Suppressor macrophage treated with lipopolysaccharide for 4 hours (primary cell): ENCODE measurements around the gene ZNF337.
"Not testable (repeated sequence)": the region's sequence is repeated elsewhere in the genome, so short reads cannot be mapped to it uniquely, and the experiment has no call there.

Experiments
- DNase-seq: peaks from one replicate; pipeline ENCODE4 v3.0.0-alpha.2; 2020

ZNF337 gene

DNA sequence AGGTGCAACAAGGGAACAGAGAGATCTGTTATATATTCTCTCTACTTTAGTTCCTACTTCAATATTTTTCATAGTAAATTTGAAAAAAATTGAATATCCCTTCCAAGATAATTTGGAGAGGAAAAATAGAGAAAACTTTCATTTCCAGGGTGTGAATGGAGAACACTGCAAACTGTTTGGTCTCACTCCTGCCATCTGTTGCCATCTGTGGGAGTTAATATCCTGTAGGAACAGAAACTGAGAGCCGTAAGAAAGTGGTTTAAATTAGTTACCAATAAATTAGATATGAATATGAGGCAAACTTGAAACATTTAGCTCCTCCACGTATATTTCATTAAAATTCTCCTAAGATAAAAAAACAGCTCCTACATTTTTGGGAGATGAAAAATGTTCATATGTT, 4.2 kb downstream of the ZNF337 start:
- DNase-seq = no peak

GRCh38 chr20:25690427-25690826, 6.2 kb downstream of the ZNF337 start:
- no peak for DNase-seq

DNA sequence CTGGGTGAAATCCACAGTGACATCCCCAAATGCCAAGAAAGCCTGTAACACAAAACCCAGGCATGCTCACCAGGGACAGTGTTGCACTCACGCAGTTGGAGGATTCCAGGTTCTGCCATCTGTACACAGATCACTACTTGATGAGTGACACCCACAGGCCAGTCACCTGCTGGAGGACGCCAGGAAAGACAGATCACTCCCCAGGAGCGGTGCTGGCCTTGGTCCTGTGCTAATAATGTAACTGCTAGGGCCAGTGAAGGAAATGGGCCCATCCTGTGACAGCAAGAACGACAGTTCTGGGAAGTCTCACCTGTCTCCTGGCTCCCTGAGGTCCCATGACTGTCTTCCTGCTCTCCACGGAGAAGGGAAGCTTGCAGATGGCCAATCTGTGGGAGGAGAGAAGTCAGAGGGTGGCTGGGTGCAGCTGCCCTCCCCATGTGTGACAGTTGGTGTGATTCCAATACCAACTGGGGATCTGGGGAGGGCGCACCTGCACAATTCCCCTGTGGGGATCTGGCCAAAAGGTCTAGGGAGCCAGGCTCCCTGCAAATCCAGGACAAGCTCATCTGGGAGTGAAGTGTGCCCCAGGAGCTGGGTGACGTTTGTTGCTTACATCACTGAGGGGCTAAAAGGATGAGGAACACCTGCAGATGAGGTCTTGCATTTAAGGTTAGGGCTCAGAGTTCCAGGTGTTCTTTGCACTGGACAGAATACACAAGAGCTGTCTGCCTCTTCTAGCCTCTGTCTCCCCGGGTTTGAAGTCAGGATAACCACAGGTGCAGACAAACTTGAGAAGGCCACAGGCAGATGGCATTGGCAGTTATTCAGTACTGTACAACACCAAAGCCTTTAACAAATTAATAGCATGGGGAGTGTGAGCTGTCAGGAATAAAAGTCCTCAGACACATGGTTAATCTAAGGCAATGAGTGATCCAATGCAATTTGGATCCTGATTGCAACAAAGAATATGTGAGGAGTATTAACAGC, 10.3 kb downstream of the ZNF337 start:
- no peak for DNase-seq

GRCh38 chr20:25685276-25686080, 11.2 kb downstream of the ZNF337 start:
- DNase-seq = no peak

GRCh38 chr20:25683826-25684225, 12.8 kb downstream of the ZNF337 start:
- DNase-seq = not testable (repeated sequence)

- no peak for DNase-seq
These were observed 13.6 kb downstream of the ZNF337 start for GRCh38 chr20:25683050-25683449.

DNA sequence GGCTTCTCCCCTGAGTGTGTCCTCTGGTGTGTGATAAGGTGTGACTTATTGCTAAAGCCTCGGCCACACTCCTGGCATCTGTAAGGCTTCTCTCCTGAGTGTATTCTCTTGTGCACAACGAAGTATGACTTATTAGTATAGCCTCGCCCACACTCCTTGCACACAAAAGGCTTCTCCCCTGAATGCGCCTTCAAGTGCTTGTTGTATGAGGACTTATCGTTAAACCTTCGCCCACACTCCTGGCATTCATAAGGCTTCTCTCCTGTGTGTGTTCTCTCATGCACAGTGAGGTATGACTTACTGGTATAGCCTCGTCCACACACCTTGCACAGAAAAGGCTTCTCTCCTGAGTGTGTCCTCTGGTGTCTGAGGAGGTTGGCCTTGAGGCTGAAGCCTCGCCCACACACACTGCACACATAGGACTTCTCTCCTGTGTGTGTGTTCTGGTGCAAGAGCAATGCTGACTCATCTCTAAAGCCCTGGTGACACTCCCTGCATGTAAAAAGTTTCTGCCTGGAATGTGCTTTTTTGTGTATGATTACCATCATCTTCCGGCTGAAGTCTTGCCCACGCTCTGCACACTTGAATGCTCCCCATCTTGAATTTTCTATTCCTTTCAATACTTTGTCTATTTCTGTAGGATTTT, 20.4 kb downstream of the ZNF337 start:
- no peak for DNase-seq

DNA sequence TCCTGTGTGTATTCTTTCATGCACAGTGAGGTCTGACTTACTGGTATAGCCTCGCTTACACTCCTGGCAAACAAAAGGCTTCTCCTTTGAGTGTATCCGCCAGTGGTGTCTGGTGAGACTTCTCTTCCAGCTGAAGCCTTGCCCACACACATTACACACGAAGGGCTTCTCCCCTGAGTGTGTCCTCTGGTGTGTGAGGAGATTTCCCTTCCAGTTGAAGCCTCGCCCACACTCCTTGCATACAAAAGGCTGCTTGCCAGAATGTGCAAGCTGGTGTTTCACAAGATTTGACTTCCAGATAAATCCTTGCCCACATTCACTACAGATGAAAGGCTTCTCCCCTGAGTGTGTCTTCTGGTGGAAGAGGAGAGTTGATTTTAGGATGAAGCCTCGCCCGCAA, 21.5 kb downstream of the ZNF337 start:
- DNase-seq = no peak

DNA sequence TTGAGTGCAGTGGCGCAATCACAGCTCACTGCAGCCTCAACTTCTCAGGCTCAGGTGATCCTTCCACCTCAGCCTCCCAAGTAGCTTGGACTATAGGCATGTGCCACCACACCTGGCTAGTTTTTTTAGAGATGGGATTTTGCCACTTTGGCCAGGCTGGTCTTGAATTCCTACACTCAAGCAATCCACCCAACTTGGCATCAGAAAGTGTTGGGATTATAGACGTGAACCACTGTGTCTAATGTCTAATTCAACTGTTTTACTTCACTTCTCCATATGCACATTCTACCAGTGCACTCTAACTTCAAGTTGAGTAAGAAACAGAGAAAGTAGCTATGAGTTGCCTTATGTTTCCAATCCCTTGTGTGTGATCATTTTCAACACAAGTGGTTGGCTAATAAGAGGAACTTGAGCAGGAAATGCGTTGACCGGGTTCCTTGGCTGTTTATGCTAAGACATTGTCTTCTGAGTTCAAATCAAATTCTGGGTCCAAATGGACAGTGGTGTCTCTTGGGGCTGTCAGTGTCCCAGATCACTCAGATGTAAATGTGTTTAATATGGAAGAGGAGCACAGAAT, 23.9 kb downstream of the ZNF337 start:
- peak; percentile 33 for DNase-seq

DNA sequence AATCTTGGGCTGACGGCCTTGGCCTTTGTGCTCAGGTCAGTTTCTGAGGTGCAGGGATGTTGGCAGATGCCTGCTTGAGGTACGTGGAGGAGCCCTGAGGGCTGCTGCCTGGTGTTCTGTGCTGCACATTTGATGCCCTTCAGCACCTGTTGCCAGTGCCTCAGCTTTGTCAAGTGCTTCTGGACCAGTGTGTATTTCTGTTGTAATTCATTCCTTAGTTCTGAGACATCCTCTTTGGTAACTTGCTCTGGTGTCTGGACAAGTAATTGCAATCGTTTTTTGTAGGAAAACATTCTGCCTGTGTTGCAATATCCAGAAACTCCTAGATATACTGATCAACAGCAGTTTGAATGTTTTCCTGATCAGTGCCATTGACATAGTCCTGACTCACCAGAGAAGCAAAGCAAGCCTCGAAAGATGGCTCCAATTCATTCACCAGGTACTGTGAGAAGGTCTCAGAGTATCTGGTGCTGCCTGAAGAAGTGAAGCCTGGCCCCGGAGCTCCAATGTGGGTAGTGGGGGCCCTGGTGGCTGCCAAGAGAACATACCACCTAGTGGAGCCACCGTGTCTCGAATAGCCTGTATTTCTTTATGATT, 26.7 kb downstream of the ZNF337 start:
- no peak for DNase-seq

DNA sequence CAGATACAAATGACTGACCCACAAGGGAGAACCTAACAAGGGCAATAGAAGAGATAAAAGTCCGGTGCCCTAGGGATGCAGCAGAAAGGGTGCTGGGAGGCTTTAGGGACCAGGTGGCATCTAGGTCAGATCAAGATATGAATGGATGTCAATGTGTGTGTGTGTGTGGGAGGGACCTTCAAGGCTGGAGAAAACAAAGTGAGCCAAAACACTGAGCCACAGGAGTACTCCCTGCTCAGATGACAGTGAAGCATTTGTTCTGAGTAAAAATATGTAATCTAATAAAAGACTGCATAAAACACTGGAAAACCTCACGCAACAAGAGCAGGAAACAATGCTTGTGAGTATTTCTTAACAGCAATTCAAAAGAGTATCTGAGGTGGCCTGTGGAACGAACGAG, 28.2 kb downstream of the ZNF337 start:
- DNase-seq = no peak

GRCh38 chr20:25659999-25660398, 36.7 kb downstream of the ZNF337 start:
- DNase-seq = peak; percentile 5

DNA sequence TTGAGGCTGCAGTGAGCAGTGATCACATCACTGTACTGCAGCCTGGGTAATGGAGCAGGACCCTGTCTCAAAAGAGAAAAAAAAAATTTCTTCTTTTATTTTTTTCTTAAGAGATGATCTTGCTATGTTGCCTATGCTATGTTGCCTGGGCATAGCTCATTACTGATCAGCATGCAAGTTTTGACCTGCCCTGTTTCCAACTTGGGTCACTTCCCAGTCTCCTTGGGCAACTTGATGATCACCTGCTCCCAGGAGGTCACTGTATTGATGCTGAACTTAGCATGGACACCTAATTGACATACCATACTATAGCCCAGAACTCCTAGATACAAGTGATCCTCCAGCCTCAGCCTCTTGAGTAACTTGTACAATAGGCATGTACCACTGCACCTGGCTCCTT, 42.2 kb downstream of the ZNF337 start:
- DNase-seq = no peak

DNA sequence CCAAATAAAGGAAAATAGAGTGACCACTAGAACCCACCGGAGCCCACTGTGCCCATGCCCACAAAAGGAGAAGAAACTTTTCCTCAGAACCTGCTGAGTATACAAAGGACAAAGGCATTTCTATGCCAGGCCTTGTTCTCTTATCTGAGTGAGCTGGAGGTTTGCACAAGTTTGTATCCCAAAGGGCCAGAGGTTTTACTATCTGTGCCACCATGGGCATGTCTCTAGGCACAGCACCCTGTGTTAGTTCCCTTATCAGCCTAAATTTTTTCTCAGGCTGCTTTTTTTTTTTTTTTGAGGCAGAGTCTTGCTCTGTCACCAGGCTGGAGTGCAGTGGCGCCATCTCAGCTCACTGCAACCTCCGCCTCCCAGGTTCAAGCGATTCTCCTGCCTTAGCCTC, 43.8 kb downstream of the ZNF337 start:
- not testable (repeated sequence) for DNase-seq

DNA sequence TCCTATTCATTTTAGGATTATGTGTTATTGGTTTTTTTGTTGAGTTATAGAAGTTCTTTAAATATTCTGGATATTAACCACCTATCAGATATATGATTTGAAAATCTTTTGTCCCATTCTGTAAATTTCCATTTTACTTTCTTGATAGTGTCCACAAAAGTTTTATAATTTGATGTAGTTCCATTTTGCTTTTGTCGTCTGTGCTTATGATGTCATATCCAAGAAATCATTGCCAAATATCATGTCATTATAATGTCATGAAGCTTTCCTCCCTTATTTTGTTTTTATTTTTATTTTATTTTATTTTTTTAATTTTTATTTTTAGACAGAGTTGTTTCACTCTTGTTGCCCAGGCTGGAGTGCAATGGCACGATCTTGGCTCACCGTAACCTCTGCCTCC, 51.8 kb downstream of the ZNF337 start:
- DNase-seq = no peak

GRCh38 chr20:25643716-25644115, 52.9 kb downstream of the ZNF337 start:
- no peak for DNase-seq

GRCh38 chr20:25637247-25637646, 59.4 kb downstream of the ZNF337 start:
- DNase-seq = no peak

DNA sequence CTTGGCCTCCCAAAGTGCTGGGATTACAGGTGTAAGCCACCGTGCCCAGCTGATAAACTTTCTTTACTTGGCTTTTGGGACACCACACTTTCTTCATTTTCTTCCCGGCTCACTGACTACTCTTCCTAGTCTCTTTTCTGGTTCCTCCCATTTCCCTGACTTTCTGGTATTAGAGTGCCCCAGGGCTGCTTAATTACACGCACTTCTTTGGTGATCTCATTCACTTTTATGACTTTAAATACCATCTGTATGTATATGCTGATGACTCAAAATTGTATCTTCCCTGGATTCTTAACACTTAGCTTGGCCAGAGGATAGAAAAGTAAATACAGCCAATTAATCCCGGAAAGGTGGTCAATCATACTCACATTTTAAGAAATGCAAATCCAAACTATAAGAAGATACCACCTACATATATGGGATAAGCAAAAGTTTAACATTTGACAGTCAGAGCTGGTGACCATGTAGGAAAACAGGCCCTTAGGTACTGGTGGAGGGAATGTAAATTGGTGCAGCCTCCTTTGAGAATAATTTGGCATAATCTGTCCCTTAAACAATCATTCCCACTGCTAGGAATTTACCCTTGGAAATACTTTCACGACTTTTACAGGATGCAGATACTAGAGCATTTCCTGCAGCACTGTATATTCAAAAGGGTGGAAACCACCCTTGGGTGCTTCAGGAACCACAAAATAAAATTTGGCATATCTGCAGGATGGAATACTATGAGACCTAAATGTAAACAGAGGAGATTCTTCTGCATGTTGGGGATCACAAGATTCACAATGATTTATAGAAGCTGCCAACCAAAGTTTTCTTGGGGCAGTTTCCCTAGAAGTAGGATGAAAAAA, 63.5 kb downstream of the ZNF337 start:
- no peak for DNase-seq

DNA sequence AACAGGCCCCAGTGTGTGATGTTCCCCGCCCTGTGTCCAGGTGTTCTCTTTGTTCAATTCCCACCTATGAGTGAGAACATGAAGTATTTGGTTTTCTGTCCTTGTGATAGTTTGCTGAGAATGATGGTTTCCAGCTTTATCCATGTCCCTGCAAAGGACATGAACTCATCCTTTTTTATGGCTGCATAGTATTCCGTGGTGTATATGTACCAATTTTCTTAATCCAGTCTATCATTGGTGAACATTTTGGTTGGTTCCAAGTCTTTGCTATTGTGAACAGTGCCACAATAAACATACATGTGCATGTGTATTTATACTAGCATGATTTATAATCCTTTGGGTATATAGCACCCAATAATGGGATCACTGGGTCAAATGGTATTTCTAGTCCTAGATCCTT, 66.0 kb downstream of the ZNF337 start:
- not testable (repeated sequence) for DNase-seq

DNA sequence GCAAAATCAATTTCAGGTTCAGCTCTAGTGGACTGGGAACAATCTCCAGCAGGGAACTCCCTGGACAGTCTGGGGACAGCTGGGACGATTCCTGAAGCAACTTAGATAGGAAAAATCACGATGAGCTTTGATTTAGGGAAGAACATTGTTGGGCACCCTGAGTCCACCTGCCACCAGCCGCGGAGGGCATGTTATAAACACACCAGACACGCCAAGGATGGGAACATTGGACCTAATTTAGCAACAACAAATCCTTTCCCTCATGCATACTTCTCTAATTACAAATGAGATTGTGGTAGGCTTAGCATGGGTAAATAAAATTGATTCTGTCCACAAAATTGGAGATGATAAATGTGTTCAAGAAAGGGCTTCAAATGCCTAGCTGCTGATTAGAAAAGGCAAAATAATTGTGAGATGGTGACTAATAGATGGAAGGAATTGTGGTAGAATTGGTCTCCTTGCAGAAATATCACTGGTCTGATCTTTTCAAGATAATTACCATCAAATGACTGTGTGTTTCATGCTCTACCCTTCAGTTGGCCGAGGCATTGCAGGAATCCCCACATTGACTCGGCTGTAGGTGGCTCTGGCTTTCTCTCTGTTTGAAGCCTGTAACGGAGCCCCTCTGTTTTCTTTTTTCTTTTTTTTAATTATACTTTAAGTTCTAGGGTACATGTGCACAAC, 66.7 kb downstream of the ZNF337 start:
- no peak for DNase-seq

DNA sequence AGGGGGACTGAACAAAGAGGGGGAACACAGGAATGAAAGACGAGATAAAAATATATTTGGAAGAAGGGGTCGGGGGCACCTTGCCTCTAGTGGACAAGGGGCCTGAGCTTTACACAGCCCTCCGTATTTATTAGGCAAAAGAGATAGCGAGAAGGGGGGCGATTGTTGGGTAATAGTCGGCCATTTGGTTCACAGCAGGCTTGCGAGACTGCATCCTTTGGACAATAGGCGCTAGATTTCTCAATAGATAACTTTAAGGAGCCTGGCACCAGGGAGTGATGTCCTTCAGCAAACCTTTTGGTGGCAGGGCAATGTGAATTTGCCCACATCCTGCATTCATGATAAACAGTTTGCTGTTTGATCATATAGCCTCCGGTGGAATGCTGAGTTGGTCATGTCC, 69.9 kb downstream of the ZNF337 start:
- DNase-seq = no peak
